H9 (cell line): ENCODE measurements around the gene FNIP2. TPM values are rescaled to one million over a fixed set of nuclear protein-coding genes. Genes with fewer than 3 reads are reported as not detected.

Experiments used
- DNase-seq: peaks from one replicate; pipeline ENCODE4 v3.0.0-alpha.2; 2017
- H2AFZ ChIP-seq: one replicate; pipeline ENCODE4 v1.6.1; 2013; ENCODE audit warnings: mild to moderate bottlenecking, low read length, control low read depth, moderate library complexity
- H2AK5ac ChIP-seq: 2 replicates; pipeline ENCODE4 v1.6.1; 2013; ENCODE audit warnings: low read length, control low read depth, mixed read lengths; ENCODE audit not compliant: insufficient read length
- H2BK120ac ChIP-seq: one replicate; pipeline ENCODE4 v1.6.1; 2013; ENCODE audit warnings: low read depth, mild to moderate bottlenecking, low read length, control low read depth, inconsistent platforms; ENCODE audit not compliant: poor library complexity, severe bottlenecking
- H2BK12ac ChIP-seq: 2 replicates; pipeline ENCODE4 v1.6.1; 2013; ENCODE audit warnings: low read length, control low read depth, mixed read lengths, low read depth; ENCODE audit not compliant: insufficient read length
- H2BK15ac ChIP-seq: 2 replicates; pipeline ENCODE4 v1.6.1; 2013; ENCODE audit warnings: low read depth, low read length, control low read depth
- H2BK20ac ChIP-seq: one replicate; pipeline ENCODE4 v1.6.1; 2013; ENCODE audit warnings: low read depth, mild to moderate bottlenecking, low read length, control low read depth, inconsistent platforms; ENCODE audit not compliant: poor library complexity, severe bottlenecking
- H2BK5ac ChIP-seq: 2 replicates; pipeline ENCODE4 v1.6.1; 2013; ENCODE audit warnings: low read length, control low read depth, mixed read lengths; ENCODE audit not compliant: insufficient read length
- H3K14ac ChIP-seq: 2 replicates; pipeline ENCODE4 v1.6.1; 2013; ENCODE audit warnings: low read length, control low read depth; ENCODE audit not compliant: insufficient read depth
- H3K18ac ChIP-seq: 2 replicates; pipeline ENCODE4 v1.6.1; 2013; ENCODE audit warnings: low read depth, mild to moderate bottlenecking, mixed read lengths, low read length, control low read depth; ENCODE audit not compliant: insufficient read length
- H3K23ac ChIP-seq: 2 replicates; pipeline ENCODE4 v1.6.1; 2013; ENCODE audit warnings: low read length, control low read depth, mixed read lengths, low read depth; ENCODE audit not compliant: insufficient read length
- H3K23me2 ChIP-seq: 2 replicates; pipeline ENCODE4 v1.6.1; 2013; ENCODE audit warnings: low read depth, mild to moderate bottlenecking, mixed read lengths, low read length, control low read depth; ENCODE audit not compliant: insufficient read length, poor library complexity, severe bottlenecking
- H3K27ac ChIP-seq: 2 replicates; pipeline ENCODE4 v1.5.1; 2013; ENCODE audit warnings: low read length, control low read depth, mixed read lengths, low read depth; ENCODE audit not compliant: insufficient read length
- H3K27me3 ChIP-seq: 2 replicates; pipeline ENCODE4 v1.6.1; 2013; ENCODE audit warnings: low read length, control low read depth, inconsistent platforms; ENCODE audit not compliant: insufficient read depth
- H3K4ac ChIP-seq: 2 replicates; pipeline ENCODE4 v1.6.1; 2013; ENCODE audit warnings: low read depth, mild to moderate bottlenecking, control low read depth, inconsistent platforms, low read length, moderate library complexity
- H3K4me1 ChIP-seq: 2 replicates; pipeline ENCODE4 v1.6.1; 2013; ENCODE audit warnings: low read length, control low read depth, inconsistent platforms; ENCODE audit not compliant: insufficient read depth
- H3K4me2 ChIP-seq: 2 replicates; pipeline ENCODE4 v1.6.1; 2013; ENCODE audit warnings: low read length, control low read depth, mixed read lengths; ENCODE audit not compliant: insufficient read length, insufficient read depth
- H3K56ac ChIP-seq: 2 replicates; pipeline ENCODE4 v1.6.1; 2013; ENCODE audit warnings: low read depth, mild to moderate bottlenecking, mixed read lengths, low read length, control low read depth; ENCODE audit not compliant: insufficient read length
- H3K79me1 ChIP-seq: 2 replicates; pipeline ENCODE4 v1.6.1; 2013; ENCODE audit warnings: low read depth, mild to moderate bottlenecking, moderate library complexity, low read length, control low read depth, inconsistent platforms; ENCODE audit not compliant: insufficient read depth, poor library complexity, severe bottlenecking
- H3K79me2 ChIP-seq: 2 replicates; pipeline ENCODE4 v1.6.1; 2013; ENCODE audit warnings: low read length, control low read depth, inconsistent platforms; ENCODE audit not compliant: insufficient read depth
- H3K9ac ChIP-seq: 2 replicates; pipeline ENCODE4 v1.6.1; 2013; ENCODE audit warnings: low read length, control low read depth, mixed read lengths; ENCODE audit not compliant: insufficient read length; ENCODE audit errors: extremely low read depth
- H3K9me3 ChIP-seq: one replicate; pipeline ENCODE4 v1.6.1; 2013; ENCODE audit warnings: low read depth, low read length, inconsistent platforms; ENCODE audit not compliant: control insufficient read depth
- H3T11ph ChIP-seq: one replicate; pipeline ENCODE4 v1.6.1; 2013; ENCODE audit warnings: mild to moderate bottlenecking, low read length, control low read depth, inconsistent platforms
- H4K20me1 ChIP-seq: one replicate; pipeline ENCODE4 v1.6.1; 2013; ENCODE audit not compliant: control insufficient read depth, insufficient read length, insufficient read depth
- H4K5ac ChIP-seq: 2 replicates; pipeline ENCODE4 v1.6.1; 2013; ENCODE audit warnings: low read depth, mild to moderate bottlenecking, mixed read lengths, low read length, control low read depth; ENCODE audit not compliant: insufficient read length
- H4K8ac ChIP-seq: replicated peaks from 2 replicates; pipeline ENCODE4 v1.6.1; 2013; ENCODE audit warnings: low read length, control low read depth, mixed read lengths, low read depth; ENCODE audit not compliant: insufficient read length
- H4K91ac ChIP-seq: 2 replicates; pipeline ENCODE4 v1.6.1; 2013; ENCODE audit warnings: low read depth, mild to moderate bottlenecking, moderate library complexity, mixed read lengths, low read length, control low read depth; ENCODE audit not compliant: insufficient read length
- H3K27ac Mint-ChIP-seq, 3 experiments: 2 replicates in 2 of 3; 3 replicates in 1 of 3; pipeline ENCODE4 v1.8.0; 2020 to 2021; ENCODE audit warnings: mixed read lengths in 3 of 3, mild to moderate bottlenecking in 1 of 3, moderate library complexity in 1 of 3
- H3K27me3 Mint-ChIP-seq: 2 replicates; pipeline ENCODE4 v1.8.0; 2021; ENCODE audit warnings: low read depth, mild to moderate bottlenecking, moderate library complexity, mixed read lengths
- H3K36me3 Mint-ChIP-seq, 3 experiments: 2 replicates in 2 of 3; 3 replicates in 1 of 3; pipeline ENCODE4 v1.8.0; 2020 to 2021; ENCODE audit warnings: low read depth in 3 of 3, mixed read lengths in 3 of 3; ENCODE audit not compliant: insufficient read depth in 1 of 3
- H3K4me1 Mint-ChIP-seq, 2 experiments: 2 replicates each; pipeline ENCODE4 v1.8.0; 2020; ENCODE audit warnings: mixed read lengths in 2 of 2
- H3K4me3 Mint-ChIP-seq, 2 experiments: 2 replicates in 1 of 2; 3 replicates in 1 of 2; pipeline ENCODE4 v1.8.0; 2020 to 2021; ENCODE audit warnings: mild to moderate bottlenecking in 2 of 2, mixed read lengths in 2 of 2, moderate library complexity in 1 of 2
- H3K9me3 Mint-ChIP-seq, 2 experiments: 2 replicates in 1 of 2; 3 replicates in 1 of 2; pipeline ENCODE4 v1.8.0; 2020; ENCODE audit warnings: mild to moderate bottlenecking in 2 of 2, mixed read lengths in 2 of 2, moderate library complexity in 1 of 2
- CTCF ChIP-seq: fragments of 200-600 bp; sonication (generic); conservative IDR thresholded peaks from 3 replicates; pipeline ENCODE4 v1.8.0; 2021; ENCODE audit warnings: antibody characterized with exemption, mild to moderate bottlenecking
- WGBS: extraction: QIAGEN DNeasy Blood & Tissue Kit; methylation state at CpG from one replicate; pipeline ENCODE4 v1.1.7; 2013; ENCODE audit warnings: missing lambda C conversion rate, low lambda C conversion rate, mixed read lengths; ENCODE audit not compliant: insufficient read length; ENCODE audit errors: extremely low coverage; 5-methylcytosine and 5-hydroxymethylcytosine counted together
- total RNA-seq: library from RNA; stranded (reverse); gene quantifications from 2 replicates; pipeline ENCODE4 v1.2.1, GENCODE V29; 2021

Gene FNIP2
- total RNA-seq, 1 experiment from 2014 or later: 9.6 TPM

- no peaks in the 10 kb centered on the region for H4K20me1 ChIP-seq
- no peak overlapping the region for H2BK15ac ChIP-seq
- H3K27ac Mint-ChIP-seq: no peak overlapping the region
- no peak overlapping the region for H4K91ac ChIP-seq
- H2BK20ac ChIP-seq: no peak overlapping the region
- H2BK5ac ChIP-seq: no peak overlapping the region
- H3K4me3 Mint-ChIP-seq: no peak overlapping the region
- H3K79me2 ChIP-seq: no peaks in the 10 kb centered on the region
- peaks cover 6 to 8% of the 10 kb centered on the region in 2 experiments for H3K4me1 Mint-ChIP-seq
- H3K23ac ChIP-seq: no peak overlapping the region
- H3K4me2 ChIP-seq: no peak overlapping the region
- no CpG with 5 or more reads among the region's 2 CpGs for WGBS
- H3K14ac ChIP-seq: no peak overlapping the region
- H3K23me2 ChIP-seq: no peaks in the 10 kb centered on the region
- H3K36me3 Mint-ChIP-seq: peaks cover 10 to 20% (median 19%) of the 10 kb centered on the region in 3 experiments
- no peak overlapping the region for H3K4ac ChIP-seq
- H3K9me3 ChIP-seq: peaks cover 11% of the 10 kb centered on the region
- 0 out of 2 replicates have a peak, but pooled peaks cover 4% of the 10 kb centered on the region for H3K4me1 ChIP-seq
- H2BK12ac ChIP-seq: no peak overlapping the region
- H3K56ac ChIP-seq: no peak overlapping the region
- H3K9ac ChIP-seq: no peak overlapping the region
- H3K27me3 ChIP-seq: no peaks in the 10 kb centered on the region
- H2AK5ac ChIP-seq: no peak overlapping the region
- no peak overlapping the region for H4K8ac ChIP-seq
- H2BK120ac ChIP-seq: no peak overlapping the region
- peaks cover 19% of the 10 kb centered on the region in 2 experiments for H3K9me3 Mint-ChIP-seq
- TF ChIP-seq CTCF: no peak
- no peak overlapping the region for H3T11ph ChIP-seq
- H3K27ac ChIP-seq: no peak overlapping the region
- no peaks in the 10 kb centered on the region for H3K27me3 Mint-ChIP-seq
- DNase-seq: no peak
- H2AFZ ChIP-seq: no peak overlapping the region
- H3K18ac ChIP-seq: no peak overlapping the region
- H3K79me1 ChIP-seq: no peaks in the 10 kb centered on the region
- no peak overlapping the region for H4K5ac ChIP-seq
Measured at GRCh38 chr4:158948071-158948470, 179.2 kb downstream of the FNIP2 start.
